Measurements from ENCODE around the gene POPDC2.
A peak's percentile ranks its signal among the peaks of the same experiment; 100 is the strongest.

POPDC2 gene

GRCh38 chr3:119639494-119640350 is 20.7 kb downstream of the POPDC2 start:
- DNase-seq (ENCODE audit: low spot score), result no peak

GRCh38 chr3:119637679-119638477 is 22.5 kb downstream of the POPDC2 start:
- no peak for DNase-seq (ENCODE audit: low spot score)

GRCh38 chr3:119636891-119637611 is 23.3 kb downstream of the POPDC2 start:
- DNase-seq (ENCODE audit: low spot score), result no peak

- no peak for DNase-seq (ENCODE audit: low spot score)
These were observed 24.1 kb downstream of the POPDC2 start for GRCh38 chr3:119636249-119636648.

GRCh38 chr3:119635719-119636118 is 24.7 kb downstream of the POPDC2 start:
- no peak for DNase-seq (ENCODE audit: low spot score)

GRCh38 chr3:119632829-119633228 is 27.6 kb downstream of the POPDC2 start:
- no peak for DNase-seq (ENCODE audit: low spot score)

GRCh38 chr3:119632216-119632615 is 28.2 kb downstream of the POPDC2 start:
- DNase-seq (ENCODE audit: low spot score), result no peak

GRCh38 chr3:119631516-119631915 is 28.9 kb downstream of the POPDC2 start:
- no peak for DNase-seq (ENCODE audit: low spot score)

GRCh38 chr3:119630880-119631329 is 29.5 kb downstream of the POPDC2 start:
- DNase-seq (ENCODE audit: low spot score), result no peak

- no peak for DNase-seq (ENCODE audit: low spot score)
These were observed 30.1 kb downstream of the POPDC2 start for GRCh38 chr3:119630128-119630879.

GRCh38 chr3:119628816-119629445 is 31.5 kb downstream of the POPDC2 start:
- no peak for DNase-seq (ENCODE audit: low spot score)

GRCh38 chr3:119628390-119628789 is 32.0 kb downstream of the POPDC2 start:
- no peak for DNase-seq (ENCODE audit: low spot score)

- DNase-seq (ENCODE audit: low spot score), result peak; percentile 21
These were observed 32.9 kb downstream of the POPDC2 start for GRCh38 chr3:119627461-119627860.

- no peak for DNase-seq (ENCODE audit: low spot score)
These were observed 34.2 kb downstream of the POPDC2 start for GRCh38 chr3:119626196-119626595.

- DNase-seq (ENCODE audit: low spot score), result no peak
These were observed 34.8 kb downstream of the POPDC2 start for GRCh38 chr3:119625451-119626153.

GRCh38 chr3:119624002-119624720 is 36.2 kb downstream of the POPDC2 start:
- no peak for DNase-seq (ENCODE audit: low spot score)

- DNase-seq (ENCODE audit: low spot score), result no peak
These were observed 39.5 kb downstream of the POPDC2 start for GRCh38 chr3:119620899-119621298.

- no peak for DNase-seq (ENCODE audit: low spot score)
These were observed 41.3 kb downstream of the POPDC2 start for GRCh38 chr3:119619094-119619493.

- no peak for DNase-seq (ENCODE audit: low spot score)
These were observed 44.3 kb downstream of the POPDC2 start for GRCh38 chr3:119616056-119616455.

- no peak for DNase-seq (ENCODE audit: low spot score)
These were observed 46.5 kb downstream of the POPDC2 start for GRCh38 chr3:119613872-119614271.

Measured in CD4-positive, alpha-beta T cell treated with Interleukin-6 at 100 ng/mL for 8 hours (primary cell).